Putamen (tissue), 1 donor: ENCODE data around the gene NHLRC4.
"Not testable (repeated sequence)": the region's sequence is repeated elsewhere in the genome, so short reads cannot be mapped to it uniquely, and the experiment has no call there.

Source experiments
- DNase-seq: peaks from one replicate; pipeline ENCODE4 v3.0.0-alpha.2; 2016; ENCODE audit warnings: low spot score

Gene NHLRC4

DNA sequence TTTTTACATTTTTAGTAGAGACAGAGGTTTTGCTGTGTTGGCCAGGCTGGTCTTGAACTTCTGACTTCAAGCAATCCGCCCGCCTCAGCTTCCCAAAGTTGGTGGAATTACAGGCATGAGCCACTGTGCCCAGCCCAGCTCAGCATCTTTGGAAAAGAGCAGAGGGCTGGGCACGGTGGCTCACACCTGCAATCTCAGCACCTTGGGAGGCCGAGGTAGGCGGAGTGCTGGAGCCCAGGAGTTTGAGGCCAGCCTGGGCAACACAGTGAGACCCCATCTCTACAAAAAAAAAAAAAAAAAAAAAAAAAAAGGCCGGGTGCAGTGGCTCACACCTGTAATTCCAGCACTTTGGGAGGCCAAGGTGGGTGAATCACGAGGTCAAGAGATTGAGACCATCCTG lies 30.9 kb downstream of the NHLRC4 start:
- not testable (repeated sequence) for DNase-seq

DNA sequence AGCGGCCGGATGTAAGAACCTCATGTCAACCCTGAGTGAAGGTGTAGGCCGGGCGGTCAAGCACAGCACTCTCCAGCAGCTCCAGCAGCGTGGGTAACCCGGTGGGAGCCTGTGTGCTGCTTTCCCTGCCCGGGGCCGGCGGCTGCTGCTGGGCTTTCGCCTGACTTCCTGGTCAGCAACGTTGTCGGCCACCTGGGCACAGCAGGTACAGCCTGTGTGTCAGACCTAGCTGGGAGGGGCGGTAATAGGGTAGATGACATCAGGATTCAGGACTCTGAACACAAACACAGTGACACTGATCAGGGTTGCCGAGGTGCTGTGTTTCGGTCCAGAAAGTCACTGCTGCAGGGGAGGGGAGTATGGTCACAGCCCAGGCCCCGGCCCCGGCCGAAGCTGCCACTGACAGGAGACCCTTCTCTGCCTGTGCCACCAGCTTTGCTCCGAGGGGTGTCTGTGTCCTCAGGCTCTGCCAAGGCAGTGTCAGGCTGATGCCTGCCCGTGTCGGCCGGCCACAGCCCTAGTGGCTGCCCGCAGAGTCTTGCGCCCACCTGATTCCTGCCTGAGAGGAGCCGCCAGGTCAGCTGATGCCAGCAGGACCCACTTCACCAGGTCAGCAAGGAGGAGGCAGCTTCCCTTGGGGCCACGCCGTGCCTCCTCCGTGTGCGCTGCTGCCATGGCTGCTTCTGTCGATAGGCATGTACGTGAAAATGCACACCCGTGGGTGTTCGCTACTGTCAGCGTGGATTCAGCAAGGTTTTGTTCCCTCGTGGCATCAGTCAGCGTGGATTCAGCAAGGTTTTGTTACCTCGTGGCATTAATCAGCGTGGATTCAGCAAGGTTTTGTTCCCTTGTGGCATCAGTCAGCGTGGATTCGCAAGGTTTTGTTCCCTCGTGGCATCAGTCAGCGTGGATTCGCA lies 32.3 kb downstream of the NHLRC4 start:
- DNase-seq = no peak

DNA sequence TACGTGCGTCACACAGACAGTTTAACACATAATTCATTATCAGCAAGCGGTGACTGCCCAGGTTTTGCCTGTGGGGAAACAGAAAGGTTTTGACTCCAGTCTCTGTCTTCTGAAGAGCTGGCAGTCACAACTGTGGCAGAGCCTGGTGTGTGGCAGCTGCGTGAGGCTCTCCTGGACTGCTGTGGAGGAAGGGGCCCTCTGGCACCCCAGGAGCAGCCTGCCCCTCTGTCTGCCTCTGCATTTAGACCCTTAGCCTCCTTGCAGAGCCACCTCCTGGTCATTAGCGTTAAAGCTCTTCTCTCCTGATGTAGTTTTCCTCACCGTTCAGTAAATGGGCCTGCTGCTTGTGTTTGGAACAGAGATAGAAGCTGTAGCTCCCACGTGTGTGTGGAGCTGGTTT lies 34.0 kb downstream of the NHLRC4 start:
- no peak for DNase-seq

DNA sequence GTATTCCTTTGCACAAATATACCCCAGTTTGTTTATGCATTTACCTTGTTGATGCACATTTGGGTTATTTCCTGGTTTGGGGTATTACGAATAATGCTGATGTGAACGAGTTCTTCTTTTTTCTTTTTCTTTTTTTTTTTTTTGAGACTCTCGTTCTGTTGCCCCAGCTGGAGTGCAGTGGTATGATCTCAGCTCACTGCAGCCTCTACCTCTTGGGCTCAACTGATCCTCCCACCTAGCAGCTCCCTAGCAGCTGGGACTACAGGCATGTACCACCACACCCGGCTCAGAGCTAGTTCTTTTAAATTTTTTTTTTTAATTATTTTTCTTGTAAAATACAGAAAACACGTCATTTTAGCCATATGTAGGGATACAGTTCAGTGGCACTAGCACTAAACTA lies 37.1 kb downstream of the NHLRC4 start:
- no peak for DNase-seq

DNA sequence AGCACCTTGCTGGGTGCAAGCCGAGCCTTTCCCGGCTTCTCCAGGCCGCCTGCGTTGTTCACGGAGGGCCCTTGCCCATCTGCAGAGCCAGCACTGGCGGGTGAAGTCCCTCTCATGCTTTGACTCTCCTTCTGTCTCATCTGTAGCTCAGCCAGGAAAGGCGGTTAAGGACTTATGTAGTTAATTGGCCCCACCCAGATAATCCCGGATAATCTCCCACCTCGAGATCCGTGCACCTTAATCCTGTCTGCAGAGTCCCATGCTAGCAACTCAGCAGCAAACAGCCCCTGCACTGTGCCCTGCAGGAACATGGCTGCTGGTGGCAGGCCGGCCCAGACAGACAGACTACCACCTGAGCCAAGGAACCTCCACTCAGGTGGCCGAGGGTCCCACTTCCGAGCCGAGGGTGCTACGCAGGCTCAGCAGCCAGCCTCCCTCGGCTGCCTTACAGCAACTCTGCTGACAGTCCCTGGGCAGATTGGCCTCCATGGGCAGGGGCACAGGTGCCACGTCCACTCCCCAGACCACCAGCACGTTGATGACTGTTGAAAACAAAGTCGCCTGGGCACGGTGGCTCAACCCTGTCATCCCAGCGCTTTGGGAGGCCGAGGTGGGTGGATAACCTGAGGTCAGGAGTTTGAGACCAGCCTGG lies 40.0 kb downstream of the NHLRC4 start:
- DNase-seq = no peak

DNA sequence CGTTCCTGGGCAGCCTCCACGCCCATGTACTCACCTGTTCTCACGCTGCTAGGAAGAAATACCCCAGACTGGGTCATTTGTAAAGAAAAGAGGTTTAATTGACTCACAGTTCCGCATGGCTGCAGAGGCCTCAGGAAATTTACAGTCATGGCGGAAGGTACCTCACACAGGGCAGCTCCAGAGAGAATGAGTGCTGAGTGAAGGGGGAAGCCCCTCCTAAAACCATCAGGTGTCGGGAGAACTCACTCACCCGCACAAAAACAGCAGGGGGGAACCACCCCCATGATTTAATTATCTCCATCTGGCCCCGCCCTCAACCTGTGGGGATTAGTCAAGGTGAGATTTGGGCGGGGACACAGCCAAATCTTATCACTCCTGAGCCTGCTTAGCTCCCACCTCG lies 41.2 kb downstream of the NHLRC4 start:
- DNase-seq = no peak

DNA sequence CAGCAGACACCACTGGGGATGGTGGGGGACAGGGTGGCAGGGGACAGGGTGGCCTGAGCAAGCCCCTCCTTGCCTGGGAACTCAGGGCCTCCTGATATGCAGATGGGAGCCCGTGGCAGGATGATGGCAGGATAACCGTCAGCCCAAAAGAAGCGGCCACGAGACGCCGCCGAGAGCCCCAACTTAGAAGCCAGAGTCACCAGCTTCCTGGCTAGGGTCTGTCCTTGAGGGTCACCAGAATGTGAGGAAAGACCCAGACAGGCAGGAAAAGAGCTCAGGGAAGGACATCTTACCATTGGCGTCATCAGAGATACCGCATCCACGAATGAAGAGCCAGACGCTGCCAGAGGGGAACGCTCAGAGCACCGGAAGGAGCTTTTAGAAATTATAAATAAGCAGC lies 42.5 kb downstream of the NHLRC4 start:
- no peak for DNase-seq

DNA sequence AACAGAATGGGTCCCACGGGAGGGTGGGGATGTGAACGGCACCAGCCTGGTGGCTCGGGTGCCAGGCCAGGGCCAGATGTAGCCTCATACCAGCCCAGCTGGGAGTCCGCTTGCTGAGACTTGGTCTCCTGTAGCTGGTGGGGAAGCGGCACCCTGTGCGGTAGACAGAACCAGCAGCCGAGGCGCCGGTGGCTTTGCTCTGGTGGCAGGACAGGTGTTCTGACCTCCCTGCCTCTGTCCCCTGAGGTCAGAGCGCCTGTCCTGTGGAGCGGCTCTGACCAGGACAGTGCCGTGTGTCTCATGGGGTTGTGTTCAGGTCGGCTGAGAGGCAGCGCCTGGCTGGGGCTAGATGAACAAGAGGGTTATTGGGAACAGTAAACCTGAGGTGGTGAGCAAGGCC lies 43.2 kb downstream of the NHLRC4 start:
- DNase-seq = no peak

DNA sequence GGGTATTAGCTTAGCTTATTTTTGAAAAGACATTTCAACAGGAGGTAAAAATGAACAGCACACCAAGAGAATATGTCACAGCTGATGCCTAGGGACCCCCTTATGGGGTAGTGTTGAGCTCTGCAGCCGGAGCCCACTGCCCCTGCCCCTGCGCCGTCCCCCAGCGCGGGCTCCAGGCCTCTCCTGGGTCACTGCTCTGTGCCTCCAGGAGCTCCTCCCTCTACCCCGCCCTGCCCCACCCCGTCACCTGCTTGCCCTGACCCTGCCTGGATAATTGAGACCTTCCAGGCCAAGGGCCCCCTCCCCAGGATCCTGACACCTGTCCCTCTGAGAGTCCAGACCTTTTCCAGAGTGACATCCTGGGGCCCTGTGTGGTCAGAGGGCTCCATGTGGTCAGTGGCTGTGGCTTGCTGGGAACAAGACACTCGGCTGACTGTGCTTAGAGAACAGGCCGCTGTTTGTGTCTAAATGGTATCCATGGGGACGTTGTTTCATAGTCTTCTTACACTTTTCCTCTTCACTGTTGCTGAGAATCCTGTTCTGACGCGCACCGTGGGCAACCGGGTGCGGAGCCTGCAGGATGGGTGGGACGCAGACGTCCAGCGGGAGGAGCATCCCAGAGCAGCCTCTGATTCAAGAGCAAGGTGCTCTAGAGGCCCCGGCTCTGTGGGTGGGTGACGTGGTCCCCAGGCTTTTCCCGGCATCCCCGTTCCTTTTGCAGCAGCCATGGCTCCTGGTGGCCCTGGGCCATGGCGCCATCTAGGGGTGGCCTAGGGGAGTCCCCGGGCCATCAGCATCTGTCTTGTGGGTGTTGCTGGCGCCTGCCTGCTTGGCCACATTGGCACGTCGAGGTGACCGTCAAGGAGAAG lies 43.9 kb downstream of the NHLRC4 start:
- peak; percentile 60 for DNase-seq

DNA sequence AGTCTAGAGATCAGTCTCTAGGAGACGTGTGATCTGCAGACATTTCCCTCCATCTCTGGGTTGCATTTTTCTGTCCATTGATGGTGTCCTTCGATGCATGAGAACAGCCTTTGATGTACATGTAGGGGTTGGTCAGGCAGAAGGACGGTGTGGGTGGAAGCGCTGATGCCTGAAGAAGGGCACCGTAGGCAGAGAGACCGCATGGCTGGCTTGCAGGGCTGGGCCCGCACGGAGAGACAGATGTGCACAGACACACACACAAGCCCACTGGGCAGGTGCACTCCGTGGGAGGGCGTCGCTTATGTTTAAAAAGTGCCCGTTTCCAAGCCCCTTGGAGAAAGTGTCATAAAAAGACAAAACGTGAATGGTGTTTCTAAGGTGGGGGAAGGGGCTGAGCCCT lies 48.3 kb downstream of the NHLRC4 start:
- no peak for DNase-seq

DNA sequence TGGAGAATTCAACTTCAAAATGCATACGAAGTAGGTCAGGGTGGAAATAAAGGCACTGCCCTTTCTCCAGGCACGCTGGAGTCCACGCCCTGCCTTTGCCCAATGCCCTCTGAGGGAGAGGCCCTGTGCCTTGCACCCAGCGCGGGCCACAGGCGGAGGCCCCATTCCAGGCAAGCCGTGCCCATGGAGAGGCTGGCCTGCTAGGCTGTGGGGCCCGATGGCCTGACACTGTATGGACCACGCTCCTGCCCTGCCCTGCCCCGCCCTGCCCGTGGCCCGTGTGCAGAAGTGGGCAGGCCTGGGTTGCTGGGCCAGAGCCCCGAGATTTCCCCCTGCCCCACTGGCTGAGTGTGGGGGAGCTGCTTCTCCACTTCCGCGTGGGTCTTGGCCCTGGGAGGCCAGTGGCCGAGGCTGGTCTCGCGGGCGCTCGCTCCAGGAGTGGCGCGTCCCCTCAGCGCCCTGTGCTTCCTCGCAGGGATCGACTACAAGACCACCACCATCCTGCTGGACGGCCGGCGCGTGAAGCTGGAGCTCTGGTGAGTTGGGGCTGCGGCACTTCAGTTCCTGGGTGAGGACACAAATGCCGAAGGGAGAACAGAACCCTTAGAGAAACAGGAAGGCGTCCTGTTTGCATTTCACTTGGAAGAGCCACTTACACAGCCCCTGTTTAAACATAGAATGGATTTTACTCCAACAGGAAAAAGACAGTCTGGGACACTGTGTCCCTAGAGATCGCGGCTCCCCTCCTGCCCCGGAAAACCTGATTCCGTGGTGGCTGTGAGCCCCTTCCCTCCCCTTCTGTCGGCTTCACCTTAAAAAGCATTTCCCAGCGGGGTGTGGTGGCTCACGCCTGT lies 50.2 kb downstream of the NHLRC4 start:
- DNase-seq = no peak

DNA sequence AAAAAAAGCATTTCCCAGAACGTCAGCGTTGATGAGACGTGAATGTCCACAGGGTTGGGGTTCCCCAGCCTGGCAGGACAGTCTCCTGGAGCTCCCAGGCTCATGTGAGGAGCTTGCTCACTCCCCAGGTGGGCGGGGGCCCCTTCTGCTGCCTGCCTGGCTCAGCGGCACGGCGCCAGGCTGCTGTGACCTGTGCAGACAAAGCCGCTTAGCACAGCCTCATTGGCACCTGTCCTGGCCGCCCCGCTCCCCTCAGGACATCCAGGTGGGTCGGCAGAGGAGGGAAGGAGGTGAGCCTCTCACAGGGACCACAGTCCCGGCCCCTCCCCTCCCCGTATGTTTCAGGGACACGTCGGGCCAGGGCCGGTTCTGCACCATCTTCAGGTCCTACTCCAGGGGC lies 51.0 kb downstream of the NHLRC4 start:
- no peak for DNase-seq
